ENCODE measurements around the gene PIP5KL1.
A peak's percentile ranks its signal among the peaks of the same experiment; 100 is the strongest.

PIP5KL1 gene

GRCh38 chr9:127907867-127908659, 22.5 kb downstream of the PIP5KL1 start:
- no peak overlapping the region for H3K4me3 ChIP-seq (IDR thresholded peaks at IDR 0.05; ENCODE audit: insufficient read depth, low read depth, low read length)
- H3K27ac ChIP-seq, result no peak overlapping the region
- no peaks in the 10 kb centered on the region for H4K20me1 ChIP-seq (ENCODE audit: insufficient read depth)
- TF ChIP-seq CTCF (conservative IDR thresholded peaks at IDR 0.05; ENCODE audit: low read depth, low read length), result no peak
- H3K4me1 ChIP-seq (ENCODE audit: low read depth, poor library complexity, severe bottlenecking), result peaks cover 56% of the 10 kb centered on the region
- H3K36me3 ChIP-seq (ENCODE audit: insufficient read depth), result peaks cover 5% of the 10 kb centered on the region; the same call in 1 of the 2 replicates
- no peak overlapping the region for H2AFZ ChIP-seq (ENCODE audit: low read depth)
- H3K79me2 ChIP-seq (ENCODE audit: insufficient read depth, low read depth), result peaks cover 28% of the 10 kb centered on the region
- H3K9ac ChIP-seq, result no peak overlapping the region
- H3K4me2 ChIP-seq, result no peak overlapping the region
- H3K27me3 ChIP-seq (ENCODE audit: insufficient read depth, low read depth), result no peaks in the 10 kb centered on the region

DNA sequence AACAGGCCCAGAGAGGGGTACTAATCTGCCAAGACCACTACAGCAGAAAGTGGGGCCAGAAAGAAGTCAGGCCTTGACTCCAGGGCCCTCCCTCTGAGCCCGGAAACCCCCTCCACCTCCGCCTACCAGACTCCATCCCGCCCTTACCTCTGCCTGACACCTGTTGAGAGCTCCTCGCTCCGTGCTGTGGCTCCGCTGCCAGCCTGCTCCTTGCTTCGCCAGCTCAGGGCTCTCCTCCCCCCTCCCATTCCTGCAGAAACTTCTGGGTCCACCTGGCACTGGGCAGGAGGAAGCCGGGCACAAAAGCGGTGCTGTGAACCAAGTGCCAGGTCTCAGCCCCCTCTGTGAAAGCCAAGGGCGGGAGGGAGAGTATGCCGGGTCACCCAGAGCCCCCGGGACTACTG, 24.8 kb downstream of the PIP5KL1 start:
- TF ChIP-seq CTCF (conservative IDR thresholded peaks at IDR 0.05; ENCODE audit: low read depth, low read length), result no peak
- Histone ChIP-seq H3K79me2 (ENCODE audit: insufficient read depth, low read depth) (peaks cover 14% of the 10 kb centered on the region), H3K27ac (peak overlapping the region; percentile 34; the same call in 1 of the 2 replicates), H4K20me1 (ENCODE audit: insufficient read depth) (no peaks in the 10 kb centered on the region), H2AFZ (ENCODE audit: low read depth) (no peak overlapping the region), H3K36me3 (ENCODE audit: insufficient read depth) (peaks cover 5% of the 10 kb centered on the region; the same call in 1 of the 2 replicates), H3K27me3 (ENCODE audit: insufficient read depth, low read depth) (no peaks in the 10 kb centered on the region), H3K4me3 (IDR thresholded peaks at IDR 0.05; ENCODE audit: insufficient read depth, low read depth, low read length) (no peak overlapping the region), H3K4me1 (ENCODE audit: low read depth, poor library complexity, severe bottlenecking) (peaks cover 36% of the 10 kb centered on the region), H3K4me2 (no peak overlapping the region), H3K9ac (no peak overlapping the region)

GRCh38 chr9:127905004-127905728, 25.4 kb downstream of the PIP5KL1 start:
- Histone ChIP-seq H2AFZ (ENCODE audit: low read depth) (no peak overlapping the region), H4K20me1 (ENCODE audit: insufficient read depth) (no peaks in the 10 kb centered on the region), H3K9ac (no peak overlapping the region), H3K36me3 (ENCODE audit: insufficient read depth) (peaks cover 5% of the 10 kb centered on the region; the same call in 1 of the 2 replicates), H3K27me3 (ENCODE audit: insufficient read depth, low read depth) (no peaks in the 10 kb centered on the region), H3K4me2 (no peak overlapping the region), H3K4me3 (IDR thresholded peaks at IDR 0.05; ENCODE audit: insufficient read depth, low read depth, low read length) (no peak overlapping the region), H3K27ac (peak overlapping the region; percentile 34; the same call in 1 of the 2 replicates), H3K4me1 (ENCODE audit: low read depth, poor library complexity, severe bottlenecking) (peaks cover 29% of the 10 kb centered on the region), H3K79me2 (ENCODE audit: insufficient read depth, low read depth) (peaks cover 8% of the 10 kb centered on the region; the same call in 1 of the 2 replicates)
- TF ChIP-seq CTCF (conservative IDR thresholded peaks at IDR 0.05; ENCODE audit: low read depth, low read length), result no peak

DNA sequence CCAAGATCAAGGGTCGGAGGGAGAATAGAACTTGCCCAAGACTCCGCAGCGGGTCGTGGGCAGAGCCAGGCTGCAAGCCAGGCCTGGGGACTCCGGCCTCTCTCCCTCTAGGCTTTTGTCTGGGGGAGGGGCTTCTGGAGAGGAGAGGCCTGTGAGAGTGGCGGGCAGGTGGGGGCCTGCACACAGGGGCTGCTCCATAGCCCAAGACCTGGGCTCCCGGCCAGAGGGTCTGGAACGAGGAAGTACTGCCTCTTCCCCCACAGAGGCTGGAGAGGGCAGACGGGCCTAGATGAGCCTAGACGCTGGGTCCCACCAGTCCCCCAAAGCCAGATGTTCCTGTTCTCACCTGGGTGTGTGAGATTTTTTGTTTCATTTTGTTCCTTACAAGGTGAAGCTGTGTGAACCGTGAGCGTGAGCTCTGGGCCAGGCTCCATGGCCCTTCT, 26.0 kb downstream of the PIP5KL1 start:
- Histone ChIP-seq H4K20me1 (ENCODE audit: insufficient read depth) (no peaks in the 10 kb centered on the region), H3K27ac (peak overlapping the region; percentile 34; the same call in 1 of the 2 replicates), H2AFZ (ENCODE audit: low read depth) (no peak overlapping the region), H3K4me3 (IDR thresholded peaks at IDR 0.05; ENCODE audit: insufficient read depth, low read depth, low read length) (no peak overlapping the region), H3K4me2 (no peak overlapping the region), H3K4me1 (ENCODE audit: low read depth, poor library complexity, severe bottlenecking) (peaks cover 27% of the 10 kb centered on the region), H3K79me2 (ENCODE audit: insufficient read depth, low read depth) (peaks cover 2% of the 10 kb centered on the region; the same call in 1 of the 2 replicates), H3K27me3 (ENCODE audit: insufficient read depth, low read depth) (no peaks in the 10 kb centered on the region), H3K9ac (no peak overlapping the region), H3K36me3 (ENCODE audit: insufficient read depth) (peaks cover under 1% of the 10 kb centered on the region; the same call in 1 of the 2 replicates)
- TF ChIP-seq CTCF (conservative IDR thresholded peaks at IDR 0.05; ENCODE audit: low read depth, low read length), result no peak
